Measurements from ENCODE around the gene ABCB6.

ABCB6 gene

GRCh38 chr2:219163156-219163555 lies 55.6 kb downstream of the ABCB6 start:
- ChIA-PET CTCF (no interaction called here), POLR2A (interaction anchor here (0.6 kb wide), 1 partner anchor 13 kb away, joined by 5 read pairs; the partner anchor contains the start of gene CNPPD1)
- no peak for DNase-seq (ENCODE audit: extremely low spot score)
- TF ChIP-seq TARDBP (IDR thresholded peaks at IDR 0.05) (no peak), ZNF384 (IDR thresholded peaks at IDR 0.05) (no peak), ELF4 (IDR thresholded peaks at IDR 0.05) (no peak), ARNT (IDR thresholded peaks at IDR 0.05) (no peak), BHLHE40 (IDR thresholded peaks at IDR 0.05; ENCODE audit: borderline replicate concordance) (no peak), FOXM1 (IDR thresholded peaks at IDR 0.05; ENCODE audit: borderline replicate concordance) (no peak), SP1 (IDR thresholded peaks at IDR 0.05) (no peak), LEF1 (IDR thresholded peaks at IDR 0.05; ENCODE audit: borderline replicate concordance) (no peak), FOXA1 (IDR thresholded peaks at IDR 0.05) (no peak), L3MBTL2 (conservative IDR thresholded peaks at IDR 0.05) (no peak), FOXK2 (IDR thresholded peaks at IDR 0.05) (no peak), SUZ12 (IDR thresholded peaks at IDR 0.05) (no peak), HDGF (IDR thresholded peaks at IDR 0.05; ENCODE audit: borderline replicate concordance) (no peak), CTBP1 (IDR thresholded peaks at IDR 0.05; ENCODE audit: borderline replicate concordance) (no peak)

- CTCF ChIA-PET, result no interaction called here
- no peak for DNase-seq (ENCODE audit: extremely low spot score)
- TF ChIP-seq FOXA1 (IDR thresholded peaks at IDR 0.05) (no peak), CTBP1 (IDR thresholded peaks at IDR 0.05; ENCODE audit: borderline replicate concordance) (no peak), SP1 (IDR thresholded peaks at IDR 0.05) (no peak), L3MBTL2 (conservative IDR thresholded peaks at IDR 0.05) (no peak), NFRKB (IDR thresholded peaks at IDR 0.05) (no peak), PKNOX1 (IDR thresholded peaks at IDR 0.05) (no peak), FOXM1 (IDR thresholded peaks at IDR 0.05; ENCODE audit: borderline replicate concordance) (no peak), HDGF (IDR thresholded peaks at IDR 0.05; ENCODE audit: borderline replicate concordance) (no peak), ELF4 (IDR thresholded peaks at IDR 0.05) (no peak), LEF1 (IDR thresholded peaks at IDR 0.05; ENCODE audit: borderline replicate concordance) (no peak), FOXK2 (IDR thresholded peaks at IDR 0.05) (no peak), TARDBP (IDR thresholded peaks at IDR 0.05) (no peak)
- POLR2A ChIA-PET, result no interaction called here
Observed at GRCh38 chr2:219161097-219161496, 57.7 kb downstream of the ABCB6 start.

GRCh38 chr2:219160186-219161017 lies 58.4 kb downstream of the ABCB6 start, which contains the start of gene NHEJ1:
TSS of gene NHEJ1 (minus strand) at chr2:219160815. CDS start at chr2:219158362, 2,453 bp downstream.
- POLR2A ChIA-PET, result no interaction called here
- no peak for TF ChIP-seq FOXK2 (IDR thresholded peaks at IDR 0.05)
- TF ChIP-seq FOXM1 (IDR thresholded peaks at IDR 0.05; ENCODE audit: borderline replicate concordance), result no peak
- TF ChIP-seq L3MBTL2 (conservative IDR thresholded peaks at IDR 0.05), result peak; percentile 92
- DNase-seq (ENCODE audit: extremely low spot score), result peak; percentile 95
- CTCF ChIA-PET, result interaction anchor here (0.6 to 6.1 kb wide), 5 partner anchors 11 to 134 kb away, joined by 3 to 40 read pairs (median 3); no protein-coding TSS in a partner anchor

All from HEK293T (cell line).